ENCODE results near the gene NPHP4.
"Not testable (repeated sequence)": the region's sequence is repeated elsewhere in the genome, so short reads cannot be mapped to it uniquely, and the experiment has no call there.

The NPHP4 gene

DNA sequence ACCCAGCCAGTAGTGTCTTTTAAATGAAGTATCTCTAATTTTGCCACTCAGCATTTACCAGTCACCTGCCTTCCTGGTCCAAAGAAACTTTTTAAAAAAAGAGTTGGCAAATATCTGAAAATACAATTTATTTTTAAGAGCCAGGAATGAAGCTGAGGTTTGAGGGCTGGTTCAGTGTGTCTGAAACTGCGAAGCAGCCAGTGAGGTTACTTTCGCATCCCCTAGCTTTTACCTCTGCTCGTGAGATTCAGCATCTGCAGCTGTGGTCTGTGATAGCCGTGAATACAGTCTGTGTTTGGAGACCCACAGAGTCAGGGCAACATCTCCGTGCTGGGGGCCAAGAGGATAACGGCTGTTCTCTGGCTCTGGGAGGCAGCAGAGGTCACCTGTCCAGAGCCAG is 32.2 kb upstream of the NPHP4 start:
- Histone ChIP-seq H3K27me3 (ENCODE audit: control insufficient read depth in 1 of 2, insufficient read depth in 2 of 2, low read length in 2 of 2) (peaks cover 0 to 2% of the 10 kb centered on the region in 2 donors), H3K4me3 (ENCODE audit: low read length in 2 of 2) (no peak overlapping the region), H3K36me3 (ENCODE audit: control insufficient read depth in 2 of 2, insufficient read depth in 2 of 2, low read length in 2 of 2) (no peaks in the 10 kb centered on the region), H3K9ac (ENCODE audit: low read length in 2 of 2) (no peak overlapping the region), H3K9me3 (ENCODE audit: control insufficient read depth in 2 of 2, low read length in 2 of 2) (no peaks in the 10 kb centered on the region), H3K4me1 (ENCODE audit: control insufficient read depth, insufficient read depth, low read length) (peaks cover 6% of the 10 kb centered on the region), H3K27ac (ENCODE audit: low read length) (no peak overlapping the region)

DNA sequence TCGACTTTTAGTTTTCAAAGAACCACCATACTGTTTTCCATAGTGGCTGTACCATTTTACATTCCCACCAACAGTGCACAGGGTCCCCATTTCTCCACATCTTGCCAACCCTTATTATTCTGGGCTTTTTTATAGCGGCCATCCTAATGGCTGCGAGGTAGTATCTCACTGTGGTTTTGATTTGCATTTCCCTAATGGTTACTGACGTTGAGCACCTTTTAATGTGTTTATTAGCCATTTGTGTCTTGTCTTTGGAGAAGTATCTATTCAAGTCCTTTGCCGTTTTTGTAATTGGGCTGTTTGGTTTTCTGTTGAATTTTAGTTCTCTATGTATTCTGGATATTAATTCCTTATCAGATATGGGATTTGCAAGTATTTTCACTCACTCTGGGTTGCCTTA is 31.1 kb upstream of the NPHP4 start:
- H3K9me3 ChIP-seq (ENCODE audit: control insufficient read depth in 2 of 2, low read length in 2 of 2) = no peaks in the 10 kb centered on the region
- no peak overlapping the region for H3K9ac ChIP-seq (ENCODE audit: low read length in 2 of 2)
- no peak overlapping the region for H3K4me3 ChIP-seq (ENCODE audit: low read length in 2 of 2)
- no peak overlapping the region for H3K27ac ChIP-seq (ENCODE audit: low read length)
- H3K4me1 ChIP-seq (ENCODE audit: control insufficient read depth, insufficient read depth, low read length) = peaks cover 6% of the 10 kb centered on the region
- peaks cover 0 to 2% of the 10 kb centered on the region in 2 donors for H3K27me3 ChIP-seq (ENCODE audit: control insufficient read depth in 1 of 2, insufficient read depth in 2 of 2, low read length in 2 of 2)
- H3K36me3 ChIP-seq (ENCODE audit: control insufficient read depth in 2 of 2, insufficient read depth in 2 of 2, low read length in 2 of 2) = no peaks in the 10 kb centered on the region

DNA sequence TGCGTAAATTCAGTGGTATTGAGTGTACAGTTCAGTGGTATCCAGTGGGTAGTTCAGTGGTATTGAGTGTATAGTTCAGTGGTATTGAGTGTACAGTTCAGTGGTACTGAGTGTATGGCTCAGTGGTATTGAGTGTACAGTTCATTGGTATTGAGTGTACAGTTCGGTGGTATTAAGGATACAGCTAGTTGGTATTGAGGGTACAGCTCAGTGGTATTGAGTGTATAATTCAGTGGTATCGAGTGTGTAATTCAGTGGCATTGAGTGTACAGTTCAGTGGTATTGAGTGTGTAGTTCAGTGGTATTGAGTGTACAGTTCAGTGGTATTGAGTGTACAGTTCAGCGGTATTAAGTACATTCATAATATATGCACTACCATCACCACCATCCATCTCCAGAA is 30.0 kb upstream of the NPHP4 start:
- H3K4me1 ChIP-seq (ENCODE audit: control insufficient read depth, insufficient read depth, low read length) = peaks cover 6% of the 10 kb centered on the region
- H3K9me3 ChIP-seq (ENCODE audit: control insufficient read depth in 2 of 2, low read length in 2 of 2) = no peaks in the 10 kb centered on the region
- H3K36me3 ChIP-seq (ENCODE audit: control insufficient read depth in 2 of 2, insufficient read depth in 2 of 2, low read length in 2 of 2) = no peaks in the 10 kb centered on the region
- H3K4me3 ChIP-seq (ENCODE audit: low read length in 2 of 2) = no peak overlapping the region
- H3K9ac ChIP-seq (ENCODE audit: low read length in 2 of 2) = no peak overlapping the region
- no peak overlapping the region for H3K27ac ChIP-seq (ENCODE audit: low read length)
- peaks cover 0 to 2% of the 10 kb centered on the region in 2 donors for H3K27me3 ChIP-seq (ENCODE audit: control insufficient read depth in 1 of 2, insufficient read depth in 2 of 2, low read length in 2 of 2)

DNA sequence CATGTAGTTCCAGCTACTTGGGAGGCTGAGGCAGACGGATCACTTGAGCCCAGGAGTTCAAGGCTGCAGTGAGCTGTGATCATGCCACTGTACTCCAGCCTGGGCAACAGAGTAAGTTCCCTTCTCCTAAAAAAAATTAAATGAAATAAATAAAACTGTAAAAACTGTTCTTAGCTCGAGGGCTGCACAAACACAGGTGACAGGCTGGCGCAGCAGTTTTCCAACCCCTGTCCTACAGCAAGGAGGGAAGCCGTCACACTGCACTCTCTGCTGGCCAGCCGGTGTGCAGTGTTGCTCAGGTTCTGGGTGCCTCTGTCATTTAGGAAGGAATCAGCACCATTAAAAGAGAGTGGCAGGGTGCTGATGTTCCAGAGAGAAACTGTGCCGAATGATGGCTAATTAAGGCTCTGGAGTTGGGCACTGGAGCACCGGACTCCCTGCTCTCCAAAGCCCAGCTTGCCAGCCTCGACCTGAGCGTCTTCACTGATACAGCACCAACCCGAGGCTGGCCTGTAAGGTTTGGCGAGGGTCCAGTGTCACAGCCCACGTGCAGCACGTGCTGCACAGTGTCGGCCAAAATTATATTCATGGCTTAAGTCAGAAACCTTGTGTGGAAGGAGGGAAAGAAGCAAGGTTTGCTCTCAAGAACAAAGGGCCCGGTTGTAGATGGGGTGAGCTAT is 27.1 kb upstream of the NPHP4 start:
- Histone ChIP-seq H3K4me3 (ENCODE audit: low read length in 2 of 2) (no peak overlapping the region), H3K27me3 (ENCODE audit: control insufficient read depth in 1 of 2, insufficient read depth in 2 of 2, low read length in 2 of 2) (no peaks in the 10 kb centered on the region), H3K9ac (ENCODE audit: low read length in 2 of 2) (no peak overlapping the region), H3K27ac (ENCODE audit: low read length) (no peak overlapping the region), H3K36me3 (ENCODE audit: control insufficient read depth in 2 of 2, insufficient read depth in 2 of 2, low read length in 2 of 2) (no peaks in the 10 kb centered on the region), H3K9me3 (ENCODE audit: control insufficient read depth in 2 of 2, low read length in 2 of 2) (no peaks in the 10 kb centered on the region), H3K4me1 (ENCODE audit: control insufficient read depth, insufficient read depth, low read length) (no peaks in the 10 kb centered on the region)

DNA sequence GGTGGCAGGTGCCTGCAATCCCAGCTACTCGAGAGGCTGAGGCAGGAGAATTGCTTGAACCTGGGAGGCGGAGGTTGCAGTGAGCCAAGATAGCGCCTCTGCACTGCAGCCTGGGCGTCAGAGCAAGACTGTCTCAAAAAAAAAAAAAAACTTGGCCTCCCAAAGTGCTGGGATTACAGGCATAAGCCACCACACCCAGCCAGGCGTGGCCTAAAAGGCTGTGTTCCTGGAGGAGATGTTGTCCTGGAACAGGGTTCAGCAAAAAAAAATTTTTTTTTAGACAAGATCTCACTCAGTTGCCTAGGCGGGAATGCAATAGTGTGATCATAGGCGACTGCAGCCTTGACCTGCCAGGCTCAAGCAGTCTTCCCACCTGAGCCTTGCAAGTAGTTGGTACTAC is 25.4 kb upstream of the NPHP4 start:
- not testable (repeated sequence) for H3K9ac ChIP-seq (ENCODE audit: low read length in 2 of 2); H3K27me3 ChIP-seq (ENCODE audit: control insufficient read depth in 1 of 2, insufficient read depth in 2 of 2, low read length in 2 of 2); H3K4me1 ChIP-seq (ENCODE audit: control insufficient read depth, insufficient read depth, low read length); H3K27ac ChIP-seq (ENCODE audit: low read length); H3K36me3 ChIP-seq (ENCODE audit: control insufficient read depth in 2 of 2, insufficient read depth in 2 of 2, low read length in 2 of 2); H3K4me3 ChIP-seq (ENCODE audit: low read length in 2 of 2); H3K9me3 ChIP-seq (ENCODE audit: control insufficient read depth in 2 of 2, low read length in 2 of 2)

DNA sequence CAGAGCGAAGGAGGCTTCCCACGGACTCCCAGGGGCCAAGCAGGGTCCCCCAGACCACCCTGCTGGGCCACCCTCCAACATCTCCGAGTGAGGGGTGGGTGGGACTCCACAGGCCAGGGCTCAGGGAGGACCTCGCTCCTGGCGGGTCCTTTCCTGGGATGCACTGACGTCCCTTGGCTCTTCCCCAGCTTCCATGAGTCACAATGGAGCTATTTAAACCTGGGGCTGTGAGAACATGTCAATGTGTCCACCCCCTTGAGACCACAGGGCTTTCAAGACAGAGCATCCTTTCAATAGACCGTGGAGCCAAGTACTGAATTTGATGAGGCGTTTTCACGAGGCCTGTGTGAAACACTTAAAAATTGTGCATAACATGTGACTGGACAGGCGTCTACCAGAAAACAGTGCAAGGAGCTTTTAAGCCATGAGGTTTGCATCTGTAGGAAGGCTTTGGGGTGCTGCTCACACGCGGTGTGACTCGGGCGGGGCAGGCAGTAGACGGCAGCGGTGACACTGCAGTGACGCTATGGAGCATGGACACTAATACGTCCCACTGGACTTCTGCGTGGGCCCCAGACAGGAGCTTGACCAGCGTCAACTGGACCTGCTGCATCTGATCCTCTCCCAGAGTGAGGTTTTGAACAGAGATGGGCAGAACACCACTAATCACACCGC is 24.1 kb upstream of the NPHP4 start:
- H3K27ac ChIP-seq (ENCODE audit: low read length) = no peak overlapping the region

DNA sequence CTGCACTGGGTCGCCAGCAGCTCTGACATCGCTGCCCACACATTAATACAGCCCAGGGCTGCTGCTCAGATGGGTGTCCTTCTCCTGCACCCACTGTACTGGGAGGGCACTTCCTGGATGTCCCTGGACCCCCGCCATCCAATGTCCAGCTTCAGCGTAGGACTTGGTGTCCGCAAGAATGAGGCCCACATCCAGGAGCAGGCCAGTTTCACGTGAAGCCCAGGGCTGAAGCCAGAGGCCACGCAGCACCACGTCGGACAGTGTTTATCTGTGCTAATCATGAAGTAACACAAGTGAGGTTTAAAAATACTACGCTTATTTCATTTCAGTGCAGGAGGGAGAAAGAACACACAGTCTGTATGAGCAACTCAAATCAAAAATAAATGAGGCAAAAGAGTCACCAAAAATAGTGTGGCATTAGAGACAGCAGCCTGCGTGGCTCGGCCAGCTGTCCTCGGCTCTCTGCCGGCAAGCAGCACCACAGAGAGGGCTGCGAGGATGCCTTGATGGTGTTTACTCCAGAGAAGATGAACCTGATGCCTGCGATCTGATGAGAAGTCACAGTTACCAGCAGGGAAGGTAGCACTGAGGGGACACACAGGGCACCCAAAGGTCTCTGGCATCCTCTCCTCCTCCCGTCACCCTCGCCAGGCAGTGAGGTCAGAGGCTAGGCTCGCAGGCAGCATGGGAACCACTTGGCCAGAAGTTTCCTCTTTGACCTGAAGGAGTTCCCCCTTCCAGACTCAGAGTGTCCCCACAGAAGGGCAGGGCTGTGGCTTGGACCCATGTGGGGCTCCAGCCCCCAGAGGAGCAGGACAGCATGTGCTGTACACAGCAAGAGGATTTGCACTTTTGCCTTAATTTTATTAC is 22.1 kb upstream of the NPHP4 start:
- Histone ChIP-seq H3K4me3 (ENCODE audit: low read length in 2 of 2) (no peak overlapping the region), H3K27ac (ENCODE audit: low read length) (no peak overlapping the region), H3K27me3 (ENCODE audit: control insufficient read depth in 1 of 2, insufficient read depth in 2 of 2, low read length in 2 of 2) (no peaks in the 10 kb centered on the region), H3K9me3 (ENCODE audit: control insufficient read depth in 2 of 2, low read length in 2 of 2) (no peaks in the 10 kb centered on the region), H3K36me3 (ENCODE audit: control insufficient read depth in 2 of 2, insufficient read depth in 2 of 2, low read length in 2 of 2) (no peaks in the 10 kb centered on the region), H3K4me1 (ENCODE audit: control insufficient read depth, insufficient read depth, low read length) (no peaks in the 10 kb centered on the region), H3K9ac (ENCODE audit: low read length in 2 of 2) (no peak overlapping the region)

More for the DNA sequence above, 24.1 kb upstream of the NPHP4 start:
- no peaks in the 10 kb centered on the region for H3K4me1 ChIP-seq (ENCODE audit: control insufficient read depth, insufficient read depth, low read length)
- no peaks in the 10 kb centered on the region for H3K27me3 ChIP-seq (ENCODE audit: control insufficient read depth in 1 of 2, insufficient read depth in 2 of 2, low read length in 2 of 2)
- no peaks in the 10 kb centered on the region for H3K36me3 ChIP-seq (ENCODE audit: control insufficient read depth in 2 of 2, insufficient read depth in 2 of 2, low read length in 2 of 2)
- H3K4me3 ChIP-seq (ENCODE audit: low read length in 2 of 2) = no peak overlapping the region
- H3K9me3 ChIP-seq (ENCODE audit: control insufficient read depth in 2 of 2, low read length in 2 of 2) = no peaks in the 10 kb centered on the region
- H3K9ac ChIP-seq (ENCODE audit: low read length in 2 of 2) = no peak overlapping the region

DNA sequence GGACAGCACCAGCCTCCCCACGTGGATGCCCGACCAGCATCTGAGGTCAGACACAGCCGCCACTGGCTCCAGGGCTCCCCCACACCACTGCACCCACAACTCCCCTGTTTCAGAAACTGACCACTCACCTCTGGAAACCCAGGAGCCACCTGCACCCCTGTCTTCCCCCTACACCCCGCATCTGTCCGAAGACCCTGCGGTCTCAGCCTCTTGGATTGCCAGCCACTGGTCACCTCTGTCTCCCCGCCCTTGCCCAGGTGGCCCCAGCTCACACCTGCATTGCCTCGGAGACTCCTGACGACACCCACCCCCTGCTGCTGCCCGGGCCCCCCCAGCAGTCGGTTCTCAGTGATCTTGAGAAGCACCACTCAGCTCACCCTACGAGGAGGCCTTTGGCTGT is 21.3 kb upstream of the NPHP4 start:
- no peak overlapping the region for H3K27ac ChIP-seq (ENCODE audit: low read length)
- H3K9me3 ChIP-seq (ENCODE audit: control insufficient read depth in 2 of 2, low read length in 2 of 2) = no peaks in the 10 kb centered on the region
- no peak overlapping the region for H3K4me3 ChIP-seq (ENCODE audit: low read length in 2 of 2)

DNA sequence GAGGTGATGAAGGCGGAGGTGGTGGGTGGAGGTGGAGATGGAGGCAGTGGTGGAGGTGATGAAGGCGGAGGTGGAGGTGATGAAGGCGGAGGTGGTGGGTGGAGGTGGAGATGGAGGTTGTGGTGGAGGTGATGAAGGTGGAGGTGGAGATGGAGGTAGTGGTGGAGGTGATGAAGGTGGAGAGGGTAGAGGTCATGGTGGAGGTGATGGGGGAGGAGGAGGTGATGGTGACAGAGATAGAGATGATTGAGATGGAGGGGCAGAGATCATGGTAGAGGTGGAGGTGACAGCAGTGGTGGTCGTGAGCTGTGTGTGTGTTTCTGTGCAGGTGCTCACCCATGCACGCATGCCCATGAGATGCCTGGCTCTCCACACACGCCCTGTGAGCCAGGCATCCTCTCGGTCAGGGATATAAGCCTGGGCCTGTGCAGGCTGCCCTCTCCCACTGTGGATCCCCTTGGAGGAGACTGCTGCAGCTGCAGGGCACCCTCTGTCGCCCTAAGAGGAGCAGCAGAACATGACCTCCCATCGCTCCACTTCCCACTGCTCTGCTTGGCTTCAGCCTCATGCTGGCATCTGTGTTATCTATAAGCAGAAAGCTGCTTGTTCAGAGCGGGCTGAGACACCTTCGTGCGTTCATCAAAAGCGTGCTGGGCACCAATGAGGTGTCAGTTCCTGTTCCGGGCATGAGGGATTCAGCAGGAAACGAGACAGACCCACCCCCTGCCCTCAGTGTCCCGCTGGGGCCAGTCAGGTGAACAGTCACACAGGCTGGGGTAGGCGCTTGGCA is 20.5 kb upstream of the NPHP4 start:
- H3K27me3 ChIP-seq (ENCODE audit: control insufficient read depth in 1 of 2, insufficient read depth in 2 of 2, low read length in 2 of 2) = no peaks in the 10 kb centered on the region
- no peaks in the 10 kb centered on the region for H3K4me1 ChIP-seq (ENCODE audit: control insufficient read depth, insufficient read depth, low read length)
- no peak overlapping the region for H3K4me3 ChIP-seq (ENCODE audit: low read length in 2 of 2)
- H3K9ac ChIP-seq (ENCODE audit: low read length in 2 of 2) = no peak overlapping the region
- no peak overlapping the region for H3K27ac ChIP-seq (ENCODE audit: low read length)
- H3K36me3 ChIP-seq (ENCODE audit: control insufficient read depth in 2 of 2, insufficient read depth in 2 of 2, low read length in 2 of 2) = no peaks in the 10 kb centered on the region
- no peaks in the 10 kb centered on the region for H3K9me3 ChIP-seq (ENCODE audit: control insufficient read depth in 2 of 2, low read length in 2 of 2)

More for the DNA sequence above, 21.3 kb upstream of the NPHP4 start:
- no peaks in the 10 kb centered on the region for H3K36me3 ChIP-seq (ENCODE audit: control insufficient read depth in 2 of 2, insufficient read depth in 2 of 2, low read length in 2 of 2)
- no peaks in the 10 kb centered on the region for H3K4me1 ChIP-seq (ENCODE audit: control insufficient read depth, insufficient read depth, low read length)
- no peak overlapping the region for H3K9ac ChIP-seq (ENCODE audit: low read length in 2 of 2)
- H3K27me3 ChIP-seq (ENCODE audit: control insufficient read depth in 1 of 2, insufficient read depth in 2 of 2, low read length in 2 of 2) = no peaks in the 10 kb centered on the region

DNA sequence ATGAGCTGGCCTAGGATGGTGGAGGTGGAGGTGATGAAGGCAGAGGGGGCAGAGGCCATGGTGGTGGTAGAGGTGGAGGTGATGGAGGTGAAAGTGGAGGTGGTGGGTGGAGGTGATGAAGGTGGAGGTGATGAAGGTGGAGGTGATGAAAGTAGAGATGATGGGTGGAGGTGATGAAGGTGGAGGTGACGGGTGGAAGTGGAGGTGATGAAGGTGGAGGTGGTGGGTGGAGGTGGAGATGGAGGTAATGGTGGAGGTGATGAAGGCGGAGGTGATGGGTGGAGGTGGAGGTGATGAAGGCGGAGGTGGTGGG is 19.7 kb upstream of the NPHP4 start:
- H3K4me3 ChIP-seq (ENCODE audit: low read length in 2 of 2) = no peak overlapping the region
- H3K27ac ChIP-seq (ENCODE audit: low read length) = no peak overlapping the region
- no peaks in the 10 kb centered on the region for H3K36me3 ChIP-seq (ENCODE audit: control insufficient read depth in 2 of 2, insufficient read depth in 2 of 2, low read length in 2 of 2)
- H3K4me1 ChIP-seq (ENCODE audit: control insufficient read depth, insufficient read depth, low read length) = no peaks in the 10 kb centered on the region
- no peak overlapping the region for H3K9ac ChIP-seq (ENCODE audit: low read length in 2 of 2)
- no peaks in the 10 kb centered on the region for H3K9me3 ChIP-seq (ENCODE audit: control insufficient read depth in 2 of 2, low read length in 2 of 2)
- H3K27me3 ChIP-seq (ENCODE audit: control insufficient read depth in 1 of 2, insufficient read depth in 2 of 2, low read length in 2 of 2) = no peaks in the 10 kb centered on the region
